ENCODE measurements around the gene CAMSAP1. TPM values are rescaled to one million over a fixed set of nuclear protein-coding genes. Genes with fewer than 3 reads are reported as not detected.

The CAMSAP1 gene
- total RNA-seq, 1 experiment from 2014 or later: 52.7 TPM

DNA sequence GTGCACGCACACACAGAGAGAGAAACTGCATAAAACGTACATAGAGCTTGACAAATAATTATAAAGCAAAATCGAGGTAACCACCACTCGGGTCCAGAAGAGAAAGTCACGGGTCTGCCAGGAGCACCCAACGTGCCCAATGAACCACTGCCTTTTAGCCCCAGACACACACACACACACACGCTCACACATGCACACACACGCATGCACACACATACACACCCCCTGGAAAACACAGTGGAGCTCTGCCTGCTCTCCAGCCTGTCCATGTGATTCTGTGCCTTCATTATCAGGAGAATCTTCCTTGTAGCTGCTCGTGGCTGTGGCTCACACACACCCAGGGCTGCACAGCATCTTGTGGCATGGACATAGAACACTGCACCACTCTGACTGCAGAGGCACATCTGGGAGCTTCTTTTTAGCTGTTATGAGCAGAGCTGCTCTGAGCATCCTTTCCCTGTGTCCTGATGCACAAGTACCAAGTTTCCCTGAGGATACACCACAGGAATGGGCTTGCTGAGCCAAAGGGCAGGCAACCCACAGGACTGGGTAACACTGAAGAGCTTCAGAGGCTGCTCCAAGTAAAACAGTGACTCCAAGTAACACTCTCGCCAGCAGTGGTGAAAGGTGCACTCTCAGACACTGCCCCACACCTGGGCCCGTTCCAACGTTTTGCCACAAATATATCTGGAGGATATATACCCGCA, 58.9 kb downstream of the CAMSAP1 start:
- Histone ChIP-seq H3K27ac (ENCODE audit: insufficient read length, low read depth, low read length) (no peak overlapping the region), H3K4me2 (ENCODE audit: insufficient read depth, insufficient read length, low read length) (no peak overlapping the region), H3K9me3 (ENCODE audit: control insufficient read depth, low read depth, low read length) (no peaks in the 10 kb centered on the region), H3K79me2 (ENCODE audit: insufficient read depth, low read length) (peaks cover 2% of the 10 kb centered on the region; the same call in 1 of the 2 replicates), H2AK5ac (ENCODE audit: insufficient read length, low read length) (no peak overlapping the region), H3K9ac (ENCODE audit: extremely low read depth, insufficient read length, low read length) (no peak overlapping the region), H2BK20ac (ENCODE audit: low read depth, low read length, poor library complexity, severe bottlenecking) (no peak overlapping the region), H3K56ac (ENCODE audit: insufficient read length, low read depth, low read length) (no peak overlapping the region), H3K23me2 (ENCODE audit: insufficient read length, low read depth, low read length, poor library complexity, severe bottlenecking) (no peaks in the 10 kb centered on the region), H3K4me1 (ENCODE audit: insufficient read depth, low read length) (0 out of 2 replicates have a peak, but pooled peaks cover 6% of the 10 kb centered on the region), H3T11ph (ENCODE audit: low read length) (no peak overlapping the region), H3K79me1 (ENCODE audit: insufficient read depth, low read depth, low read length, poor library complexity, severe bottlenecking) (no peaks in the 10 kb centered on the region), H3K14ac (ENCODE audit: insufficient read depth, low read length) (no peak overlapping the region), H2AFZ (ENCODE audit: low read length) (no peak overlapping the region), H3K4ac (ENCODE audit: low read depth, low read length) (no peak overlapping the region), H3K27me3 (ENCODE audit: insufficient read depth, low read length) (no peaks in the 10 kb centered on the region), H2BK120ac (ENCODE audit: low read depth, low read length, poor library complexity, severe bottlenecking) (no peak overlapping the region), H4K5ac (ENCODE audit: insufficient read length, low read depth, low read length) (no peak overlapping the region), H2BK5ac (ENCODE audit: insufficient read length, low read length) (no peak overlapping the region), H4K20me1 (ENCODE audit: control insufficient read depth, insufficient read depth, insufficient read length) (no peaks in the 10 kb centered on the region), H3K23ac (ENCODE audit: insufficient read length, low read depth, low read length) (no peak overlapping the region), H4K91ac (ENCODE audit: insufficient read length, low read depth, low read length) (no peak overlapping the region), H4K8ac (replicated peaks; ENCODE audit: insufficient read length, low read depth, low read length) (no peak overlapping the region), H3K18ac (ENCODE audit: insufficient read length, low read depth, low read length) (no peak overlapping the region), H2BK12ac (ENCODE audit: insufficient read length, low read depth, low read length) (no peak overlapping the region), H2BK15ac (ENCODE audit: low read depth, low read length) (no peak overlapping the region)
- Mint-ChIP-seq H3K9me3 (peaks cover 28 to 34% of the 10 kb centered on the region in 2 experiments), H3K27ac (peak overlapping the region; percentile 38 to 75 (median 65); a peak in 3 of 7 replicates), H3K4me1 (peaks cover 25 to 27% of the 10 kb centered on the region in 2 experiments), H3K36me3 (ENCODE audit: insufficient read depth in 1 of 3, low read depth in 3 of 3) (peaks cover 50 to 81% (median 76%) of the 10 kb centered on the region in 3 experiments), H3K27me3 (ENCODE audit: low read depth) (no peaks in the 10 kb centered on the region), H3K4me3 (no peak overlapping the region)
- DNase-seq: no peak
- no CpG with 5 or more reads among the region's 13 CpGs for WGBS (ENCODE audit: extremely low coverage, insufficient read length, low lambda C conversion rate)
- TF ChIP-seq CTCF (conservative IDR thresholded peaks at IDR 0.05): no peak

Measured in H9 (cell line).